ENCODE data around the gene WDFY4. TPM values are rescaled to one million over a fixed set of nuclear protein-coding genes. Genes with fewer than 3 reads are reported as not detected.

WDFY4 gene
- total and polyA plus RNA-seq, 2 donors (not counting 3 experiments of a cell fraction or from before 2014, with no cell fraction given): 10.1 to 10.2 TPM

GRCh38 chr10:48809261-48809660 is 124.6 kb downstream of the WDFY4 start:
- H3K79me2 ChIP-seq (ENCODE audit: control insufficient read depth, insufficient read depth, low read length): no peaks in the 10 kb centered on the region
- no peak overlapping the region for H3K9ac ChIP-seq (replicated peaks; ENCODE audit: extremely low read depth, insufficient read depth, low read length)
- FAIRE-seq (no peak), DNase-seq (ENCODE audit: low read depth, low spot score) (no peak)
- H3K36me3 ChIP-seq (ENCODE audit: control insufficient read depth in 2 of 2, extremely low read depth in 1 of 2, insufficient read depth in 2 of 2, low read length in 2 of 2): no peaks in the 10 kb centered on the region
- dilution Hi-C loops (cut with MboI; ENCODE audit: extremely low pct_ligation_motif_present, low sequenced_read_pairs) (no loop called here), intact Hi-C loops (cut with micrococcal nuclease) (no loop called here)
- no peaks in the 10 kb centered on the region for H3K4me1 ChIP-seq (ENCODE audit: control insufficient read depth, extremely low read depth, insufficient read depth, low read length)
- no peak for TF ChIP-seq POLR2AphosphoS5 (IDR thresholded peaks at IDR 0.05; ENCODE audit: insufficient read depth, low read depth, low read length)
- H3K4me2 ChIP-seq (ENCODE audit: insufficient read depth, low read length): no peak overlapping the region
- no peak overlapping the region for H3K4me3 ChIP-seq (replicated peaks in 1 of 3; ENCODE audit: insufficient read depth in 1 of 3, low read depth in 1 of 3, low read length in 3 of 3)
- no peaks in the 10 kb centered on the region for H3K9me1 ChIP-seq (replicated peaks; ENCODE audit: control insufficient read depth, extremely low read depth, insufficient read depth, low read length)
- no TSS peak for BruUV-seq (replicated peaks)
- H3K27me3 ChIP-seq (ENCODE audit: control insufficient read depth in 2 of 2, insufficient read depth in 2 of 2, low read length in 2 of 2): peaks cover 0 to 1% of the 10 kb centered on the region in 2 experiments
- no peaks in the 10 kb centered on the region for H4K20me1 ChIP-seq (replicated peaks; ENCODE audit: control insufficient read depth, extremely low read depth, insufficient read depth, low read length)
- H3K9me3 ChIP-seq (replicated peaks; ENCODE audit: control insufficient read depth, insufficient read depth, low read length): no peaks in the 10 kb centered on the region
- H2AFZ ChIP-seq (ENCODE audit: low read depth, low read length): no peak overlapping the region
- POLR2A ChIA-PET: no interaction called here
- CTCF ChIA-PET: no interaction called here
- H3K27ac ChIP-seq (ENCODE audit: insufficient read depth, low read depth, low read length): no peak overlapping the region

- FAIRE-seq: no peak
Observed at GRCh38 chr10:48811461-48811860, 126.8 kb downstream of the WDFY4 start.

More at GRCh38 chr10:48811461-48811860, 126.8 kb downstream of the WDFY4 start:
- no peaks in the 10 kb centered on the region for H3K9me3 ChIP-seq (replicated peaks; ENCODE audit: control insufficient read depth, insufficient read depth, low read length)
- ChIA-PET POLR2A (no interaction called here), CTCF (interaction anchor here (1.2 kb wide), 1 partner anchor 9 kb away, joined by 3 read pairs; no protein-coding TSS in a partner anchor)
- TF ChIP-seq POLR2AphosphoS5 (IDR thresholded peaks at IDR 0.05; ENCODE audit: insufficient read depth, low read depth, low read length) (no peak), CTCF (IDR thresholded peaks at IDR 0.05; ENCODE audit: extremely low read depth in 1 of 2, insufficient read depth in 1 of 2, low read depth in 1 of 2, low read length in 2 of 2) (no peak), GATA2 (IDR thresholded peaks at IDR 0.05; ENCODE audit: insufficient read depth, insufficient read length, low read depth, low read length) (no peak), MYC (IDR thresholded peaks at IDR 0.05; ENCODE audit: low read depth, low read length) (no peak), EZH2 (IDR thresholded peaks at IDR 0.05; ENCODE audit: borderline replicate concordance, low read depth, low read length, severe bottlenecking) (no peak), POLR2A (IDR thresholded peaks at IDR 0.05; ENCODE audit: low read depth, low read length) (no peak)
- no peaks in the 10 kb centered on the region for H3K27me3 ChIP-seq (ENCODE audit: control insufficient read depth in 2 of 2, insufficient read depth in 2 of 2, low read length in 2 of 2)
- no TSS peak for BruUV-seq (replicated peaks)
- no peaks in the 10 kb centered on the region for H3K4me1 ChIP-seq (ENCODE audit: control insufficient read depth, extremely low read depth, insufficient read depth, low read length)
- H3K79me2 ChIP-seq (ENCODE audit: control insufficient read depth, insufficient read depth, low read length): no peaks in the 10 kb centered on the region
- no peaks in the 10 kb centered on the region for H3K36me3 ChIP-seq (ENCODE audit: control insufficient read depth in 2 of 2, extremely low read depth in 1 of 2, insufficient read depth in 2 of 2, low read length in 2 of 2)
- no peak overlapping the region for H3K9ac ChIP-seq (replicated peaks; ENCODE audit: extremely low read depth, insufficient read depth, low read length)
- H3K9me1 ChIP-seq (replicated peaks; ENCODE audit: control insufficient read depth, extremely low read depth, insufficient read depth, low read length): no peaks in the 10 kb centered on the region
- H3K4me3 ChIP-seq (replicated peaks in 1 of 3; ENCODE audit: insufficient read depth in 1 of 3, low read depth in 1 of 3, low read length in 3 of 3): no peak overlapping the region
- no peak overlapping the region for H2AFZ ChIP-seq (ENCODE audit: low read depth, low read length)
- DNase-seq (ENCODE audit: low read depth, low spot score): no peak
- dilution Hi-C loops (cut with MboI; ENCODE audit: extremely low pct_ligation_motif_present, low sequenced_read_pairs): no loop called here
- H3K27ac ChIP-seq (ENCODE audit: insufficient read depth, low read depth, low read length): no peak overlapping the region
- no peaks in the 10 kb centered on the region for H4K20me1 ChIP-seq (replicated peaks; ENCODE audit: control insufficient read depth, extremely low read depth, insufficient read depth, low read length)
- no peak overlapping the region for H3K4me2 ChIP-seq (ENCODE audit: insufficient read depth, low read length)
- intact Hi-C loops (cut with micrococcal nuclease): no loop called here
